T-helper 2 cell (primary cell): ENCODE results near the gene KIAA1671.

Source experiments
- DNase-seq, 5 experiments: peaks; one replicate each; pipeline versions ENCODE4 v3.0.0 to v3.0.0-alpha.2; 2012 to 2022

Gene KIAA1671

DNA sequence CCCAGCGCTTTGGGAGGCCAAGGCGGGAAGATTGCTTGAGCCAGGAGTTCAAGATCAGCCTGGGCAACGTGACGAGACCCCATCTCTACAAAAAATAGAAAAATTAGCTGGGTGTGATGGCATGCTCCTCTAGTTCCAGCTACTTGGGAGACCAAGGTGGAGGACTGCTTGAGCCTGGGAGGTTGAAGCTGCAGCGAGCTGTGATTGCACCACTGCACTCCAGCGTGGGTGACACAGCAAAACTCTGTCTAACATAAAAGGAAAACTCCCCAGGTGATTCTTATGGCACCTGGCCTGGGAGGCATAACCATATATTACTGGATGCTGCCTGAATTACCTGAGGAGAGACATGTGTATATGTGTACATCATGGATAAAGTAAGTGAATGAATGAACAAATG is 29.1 kb downstream of the KIAA1671 start:
- DNase-seq: no peak

DNA sequence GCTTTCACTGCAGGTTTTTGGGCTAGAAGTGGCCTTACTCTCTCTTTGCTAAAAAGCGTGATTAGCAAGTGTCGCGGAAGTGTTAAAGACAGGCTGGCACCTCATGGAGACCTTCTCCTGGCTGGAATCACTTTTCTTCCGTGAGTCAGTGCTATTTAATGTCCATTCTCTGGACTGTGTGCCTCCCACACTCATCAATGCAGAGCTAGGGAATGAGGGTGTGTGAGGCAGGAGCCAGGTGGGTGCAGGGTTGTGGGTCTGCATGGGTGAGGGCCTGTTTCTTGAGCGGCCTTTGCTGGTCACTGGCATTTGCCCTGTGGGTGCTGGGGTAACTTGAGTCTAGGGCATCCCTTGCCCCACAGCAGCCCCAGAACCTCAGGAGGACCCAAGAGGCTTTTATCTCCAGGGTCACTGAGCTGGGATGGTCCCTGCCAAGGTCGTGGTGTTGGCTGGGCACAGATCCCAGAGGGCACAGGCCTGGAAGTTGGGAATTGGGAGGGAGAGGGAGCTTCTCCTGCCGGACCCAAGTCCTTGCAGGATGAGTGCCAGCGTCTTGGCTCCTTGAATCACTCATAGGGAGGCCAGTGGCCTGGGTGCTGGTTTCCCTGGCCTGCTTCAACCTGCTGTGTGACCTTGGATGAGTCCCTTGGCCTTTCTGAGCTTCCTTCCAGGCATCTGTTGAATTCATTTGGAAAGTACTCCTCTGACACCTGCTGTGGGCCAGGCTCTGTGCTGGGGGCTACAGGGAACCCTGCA is 30.0 kb downstream of the KIAA1671 start:
- no peak for DNase-seq

DNA sequence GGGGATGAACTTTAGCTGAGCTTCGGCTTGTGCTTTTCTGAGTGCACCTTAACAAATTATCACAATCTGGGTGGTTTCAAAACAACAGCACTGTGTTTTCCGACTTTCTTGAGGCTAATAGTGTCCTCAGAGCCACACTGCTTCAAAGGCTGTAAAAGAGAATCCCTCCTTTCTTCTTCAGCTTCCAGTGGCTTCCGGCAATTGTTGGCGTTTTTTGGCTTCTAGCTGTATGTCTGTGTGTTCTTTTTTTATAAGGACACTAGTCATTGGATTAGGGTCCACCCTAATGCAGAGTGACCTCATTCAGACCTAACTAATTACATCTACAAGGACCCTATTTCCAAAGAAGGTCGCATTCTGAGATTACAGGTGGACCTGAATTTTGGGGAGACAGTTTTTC is 30.6 kb downstream of the KIAA1671 start:
- DNase-seq: no peak

DNA sequence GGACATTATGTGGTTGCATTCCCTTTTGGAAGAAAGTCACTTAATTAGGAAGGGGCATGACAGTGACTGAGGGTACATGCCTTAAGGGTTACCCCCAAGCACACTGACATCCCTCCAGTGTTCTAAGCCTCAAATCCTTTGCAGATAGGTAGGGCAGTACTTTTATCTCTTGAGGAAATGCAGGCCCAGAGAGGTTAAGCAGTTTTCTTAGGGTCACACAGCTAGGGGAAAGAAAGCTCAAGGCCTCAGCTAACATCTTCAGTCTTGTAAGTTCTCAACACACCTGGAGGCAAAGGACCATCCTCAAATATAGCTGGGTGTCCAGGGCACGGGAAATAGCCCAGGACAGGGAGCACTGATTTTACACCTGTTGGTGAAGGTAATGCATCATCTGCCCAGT is 31.6 kb downstream of the KIAA1671 start:
- no peak for DNase-seq

DNA sequence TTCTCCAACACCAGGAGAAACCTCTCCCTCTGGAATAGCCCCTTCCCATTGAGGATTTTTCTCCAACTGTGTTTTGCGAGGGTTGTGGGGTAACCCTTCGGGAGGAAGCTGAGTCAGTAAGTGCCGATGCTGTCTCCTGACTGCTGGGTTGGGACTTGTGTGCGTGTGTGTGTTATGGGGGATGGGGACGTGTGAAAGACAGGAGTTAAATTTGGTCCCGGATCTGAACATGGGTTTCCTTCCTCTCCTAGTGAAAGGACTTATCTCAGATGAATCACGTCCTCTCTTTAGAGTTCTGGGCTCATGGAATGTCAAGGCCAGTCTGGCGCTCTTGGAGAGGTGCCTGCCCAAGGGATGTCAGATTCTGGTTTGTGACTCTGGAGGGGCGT is 33.3 kb downstream of the KIAA1671 start:
- DNase-seq: no peak

DNA sequence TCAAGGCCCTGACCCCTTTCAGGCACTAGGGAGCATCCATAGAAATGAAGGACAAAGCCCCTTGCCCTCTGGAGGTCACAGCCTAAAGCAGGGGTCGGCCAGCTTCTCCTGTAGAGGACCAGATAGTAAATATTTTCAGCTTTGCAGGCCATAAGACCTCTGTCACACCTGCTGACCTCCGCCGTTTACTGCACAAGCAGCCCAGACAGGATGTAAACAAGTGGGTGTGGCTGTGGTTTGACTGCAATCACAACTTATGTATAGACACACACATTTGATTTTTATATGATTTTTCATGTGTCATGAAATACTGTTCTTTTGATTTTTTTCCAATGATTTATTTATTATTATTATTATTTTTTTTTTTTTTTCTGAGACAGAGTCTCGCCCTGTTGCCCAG is 34.3 kb downstream of the KIAA1671 start:
- DNase-seq: peak in 1 of 5 experiments; percentile 82

DNA sequence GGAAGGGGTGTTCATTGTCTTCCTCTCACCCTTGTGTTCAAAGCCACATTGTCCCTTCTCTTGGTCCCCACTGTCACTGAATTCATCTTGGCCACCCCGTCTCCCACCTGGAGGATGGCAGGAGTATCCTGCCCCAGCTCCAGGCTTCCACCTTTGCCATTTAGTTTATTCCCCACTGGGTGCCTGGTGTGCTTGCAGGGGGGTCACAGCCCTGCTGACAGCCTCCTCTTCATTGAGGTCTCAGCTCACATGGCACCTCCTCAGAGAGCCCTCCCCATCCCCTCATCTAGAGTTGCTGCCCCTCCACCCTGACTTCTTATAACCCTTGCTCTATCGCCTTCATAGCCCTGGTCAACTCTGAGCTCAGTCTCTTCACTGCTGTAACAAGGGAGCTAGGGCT is 36.6 kb downstream of the KIAA1671 start:
- no peak for DNase-seq

DNA sequence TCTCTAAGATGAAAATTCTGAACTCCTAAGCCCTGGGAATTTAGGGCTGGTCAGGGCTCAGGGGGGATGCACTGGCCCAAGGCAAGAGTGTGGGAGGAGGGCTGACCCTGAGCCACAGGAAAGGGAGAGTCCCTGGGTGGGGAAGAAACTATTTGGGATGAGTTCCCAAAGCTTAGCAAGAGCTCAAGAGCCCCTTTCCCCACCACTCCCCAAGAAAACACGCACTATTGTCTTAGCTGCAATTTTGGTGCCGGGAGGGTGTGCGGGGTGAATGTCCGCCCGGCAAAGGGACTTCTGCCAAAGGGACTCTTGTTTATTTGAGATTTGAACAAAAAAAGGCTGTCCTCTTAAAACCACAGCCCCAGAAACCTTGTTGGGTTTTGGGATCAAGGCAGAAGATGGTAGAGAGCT is 37.0 kb downstream of the KIAA1671 start:
- DNase-seq: no peak

DNA sequence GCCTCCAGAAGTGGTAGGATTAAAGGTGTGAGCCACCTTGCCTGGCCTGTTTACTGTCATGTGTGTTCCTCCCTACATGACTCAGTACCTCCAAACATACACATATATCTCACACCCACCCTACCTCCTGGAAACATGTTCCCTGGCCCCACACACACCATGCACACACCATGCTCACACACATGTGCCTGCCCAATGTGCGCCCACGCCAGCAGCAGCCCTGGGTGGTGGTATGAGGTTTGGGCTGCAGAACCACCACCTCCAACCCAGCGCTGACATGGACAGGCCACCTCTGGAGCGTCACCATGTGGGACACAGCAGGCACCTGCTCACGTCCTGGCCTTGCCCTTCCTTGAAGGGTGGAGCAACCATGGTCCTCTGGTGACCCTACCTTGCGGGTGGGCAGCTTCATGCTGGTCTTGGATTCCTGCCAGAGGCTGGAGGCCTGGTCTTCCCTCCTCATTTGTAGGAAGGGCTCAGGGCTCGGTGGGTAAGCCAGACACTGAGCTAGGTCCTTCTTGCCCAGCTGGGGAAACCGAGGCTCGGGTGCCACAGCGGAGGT is 37.9 kb downstream of the KIAA1671 start:
- DNase-seq: no peak

DNA sequence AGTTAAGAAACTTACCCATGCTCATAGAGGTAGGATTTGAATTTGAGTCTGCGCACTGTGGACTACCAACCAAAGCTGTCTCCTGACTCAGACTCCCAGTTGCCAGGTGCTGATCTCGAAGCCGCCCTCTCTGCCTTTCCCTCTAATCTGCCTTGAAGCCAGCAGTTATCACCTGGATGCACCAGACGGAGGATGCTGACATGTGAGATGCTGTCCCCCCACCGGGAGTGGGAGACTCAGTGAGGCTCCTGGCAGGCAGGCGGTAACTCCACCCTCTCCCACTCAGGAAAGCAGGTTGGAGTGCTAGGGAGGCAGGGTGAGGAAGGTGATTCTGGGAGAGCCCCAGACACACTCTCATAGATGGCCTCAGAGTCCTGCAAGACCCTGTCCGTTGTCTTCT is 40.4 kb downstream of the KIAA1671 start:
- DNase-seq: no peak

DNA sequence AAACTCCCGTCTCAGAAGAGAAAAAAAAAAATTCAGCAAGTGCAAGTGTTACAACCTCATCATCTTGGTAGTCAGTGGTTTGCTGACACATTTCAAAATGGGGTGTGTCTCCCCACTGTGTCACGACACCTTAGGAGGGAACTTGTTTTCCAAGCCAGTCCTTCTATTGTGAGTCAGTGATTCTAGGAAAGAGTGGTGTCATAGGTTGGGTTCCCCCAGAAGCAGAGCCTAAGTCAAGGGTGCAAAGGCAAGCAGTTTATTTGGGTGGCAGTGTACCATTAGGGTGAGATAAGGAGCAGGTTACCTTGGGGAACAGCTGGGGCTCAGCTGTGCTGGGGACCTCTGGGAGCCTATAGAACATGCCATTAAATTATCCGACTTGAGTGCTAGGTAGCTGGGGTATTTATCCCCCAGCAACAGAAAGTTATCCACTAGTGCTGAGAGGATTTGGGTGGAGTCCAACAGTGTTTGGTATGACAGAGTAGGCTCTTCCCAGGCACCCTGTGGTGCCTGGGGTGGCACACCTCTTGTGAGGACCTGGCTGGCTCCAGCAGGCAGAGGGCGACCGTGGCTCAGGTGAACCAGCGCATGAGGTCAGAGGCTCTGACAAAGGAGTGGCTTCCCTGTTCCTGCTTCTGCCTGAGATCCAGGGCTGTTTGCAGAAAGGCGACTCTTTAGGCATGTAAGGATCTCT is 41.7 kb downstream of the KIAA1671 start:
- peak in 1 of 5 experiments; percentile 93 for DNase-seq

DNA sequence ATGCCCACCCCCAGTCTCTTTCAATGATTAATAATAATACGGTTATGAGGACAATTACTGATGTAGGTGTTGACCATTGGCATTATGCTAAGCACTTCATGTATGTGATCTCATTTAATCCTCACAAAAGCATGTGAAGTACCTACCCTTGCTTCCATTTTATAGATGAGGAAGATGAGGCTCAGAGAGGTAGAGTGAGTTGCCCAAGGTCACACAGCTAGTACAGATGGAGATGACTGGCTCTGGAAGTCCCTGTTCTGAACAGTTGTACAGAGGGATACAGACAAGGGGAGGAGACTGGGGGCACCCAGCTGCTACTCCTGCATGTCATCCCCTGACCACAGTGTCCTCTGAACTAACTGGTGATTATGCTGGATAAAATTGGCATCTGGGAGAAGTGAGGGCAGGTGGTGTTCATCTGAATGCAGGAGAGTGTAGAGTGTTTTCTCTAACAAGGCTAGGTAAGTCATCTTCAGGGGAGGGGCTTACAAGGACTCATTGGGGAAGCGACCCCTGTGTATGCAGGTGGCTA is 43.2 kb downstream of the KIAA1671 start:
- DNase-seq: no peak

DNA sequence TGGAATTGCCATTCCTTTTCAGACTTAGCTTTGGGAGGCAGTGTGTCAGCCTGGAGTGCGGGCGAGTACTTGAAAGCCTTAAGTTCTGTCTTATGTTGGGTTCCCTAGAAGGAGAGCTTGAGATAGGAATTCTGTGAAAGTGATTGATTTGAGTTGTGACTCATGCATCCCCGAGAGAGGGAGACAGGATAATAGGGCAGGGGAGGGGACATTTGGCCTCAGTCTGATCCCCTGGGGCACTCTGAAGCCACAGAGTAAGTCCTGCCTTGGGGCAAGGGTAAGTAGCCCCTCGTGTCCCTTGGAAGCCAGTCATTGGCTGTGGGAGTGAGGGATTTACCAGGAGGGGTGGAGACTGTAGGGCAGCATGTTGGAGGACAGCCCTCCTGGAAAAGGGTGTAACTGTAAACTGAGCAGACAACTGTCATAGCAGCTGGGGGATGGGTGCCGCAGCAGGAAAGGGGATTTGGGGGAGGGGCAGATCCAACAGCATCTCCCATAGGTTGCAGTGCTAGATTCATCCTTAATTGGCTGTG is 44.0 kb downstream of the KIAA1671 start:
- DNase-seq: no peak

DNA sequence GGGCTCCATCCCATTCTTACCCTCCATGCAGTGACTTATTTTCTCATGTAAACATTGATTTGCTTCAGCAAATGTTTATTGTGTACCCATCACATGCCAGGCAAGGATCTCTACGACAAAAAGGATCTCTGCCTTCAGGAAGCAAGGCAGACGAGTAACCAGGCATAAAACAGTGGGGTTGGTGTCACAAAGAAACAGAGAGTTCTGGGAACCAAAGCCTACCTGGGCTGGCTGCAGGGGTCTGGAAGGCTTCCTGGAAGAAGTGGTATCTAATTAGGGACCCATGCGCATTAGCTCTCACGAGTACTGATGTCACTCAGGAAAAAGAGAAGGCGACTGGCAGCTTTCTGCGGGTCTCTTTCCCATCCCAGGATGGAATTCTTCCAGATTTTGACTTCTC is 44.5 kb downstream of the KIAA1671 start:
- no peak for DNase-seq

DNA sequence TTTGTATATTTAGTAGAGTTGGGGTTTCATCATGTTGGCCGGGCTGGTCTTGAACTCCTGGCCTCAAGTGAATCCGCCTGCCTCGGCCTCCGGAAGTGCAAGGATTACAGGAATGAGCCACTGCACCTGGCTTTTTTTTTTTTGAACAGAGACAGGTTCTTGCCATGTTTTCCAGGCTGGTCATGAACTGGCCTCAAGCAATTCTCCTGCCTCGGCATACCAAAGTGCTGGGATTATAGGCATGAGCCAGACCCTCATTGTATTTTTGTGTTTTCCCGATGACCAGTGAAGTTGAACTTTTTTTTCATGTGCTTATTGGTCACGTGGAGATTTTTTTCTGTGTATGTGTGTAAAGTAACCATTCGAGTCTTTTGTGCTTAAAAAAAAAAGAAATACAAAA is 48.2 kb downstream of the KIAA1671 start:
- DNase-seq: no peak

DNA sequence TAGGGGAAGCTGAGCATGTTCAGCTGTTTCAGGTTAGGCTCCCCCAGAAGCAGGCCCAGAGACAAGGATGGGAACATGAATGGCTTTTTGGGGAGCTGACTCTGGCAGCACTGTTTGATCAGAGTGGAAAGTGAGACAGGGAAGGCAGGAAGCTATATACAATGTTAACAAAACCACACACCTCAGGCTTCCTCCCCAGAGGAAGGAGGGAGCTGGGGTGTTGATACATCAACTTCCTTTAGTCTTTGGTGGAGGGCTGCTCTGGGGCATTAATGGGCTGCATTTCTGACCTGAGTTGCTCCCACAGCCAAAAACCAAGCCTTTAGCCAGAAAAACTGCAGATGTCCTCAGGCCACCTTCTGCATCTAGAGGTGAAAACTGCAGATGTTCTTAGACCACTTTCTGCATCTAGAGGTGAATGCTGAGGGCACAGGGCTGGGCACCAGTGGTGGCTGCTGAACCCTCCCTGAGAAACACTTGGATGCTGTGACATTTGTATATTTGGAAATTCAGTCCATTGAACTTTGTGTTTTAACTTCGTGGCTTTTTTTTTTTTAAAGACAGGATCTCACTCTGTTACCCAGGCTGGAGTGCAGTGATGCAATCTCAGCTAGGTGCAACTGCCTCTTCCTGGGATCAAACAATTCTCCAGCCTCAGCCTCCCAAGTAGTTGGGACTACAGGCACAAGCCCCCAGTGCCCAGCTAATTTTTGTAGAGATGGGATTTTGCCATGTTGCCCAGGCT is 49.9 kb downstream of the KIAA1671 start:
- DNase-seq: peak in 1 of 5 experiments; percentile 62

DNA sequence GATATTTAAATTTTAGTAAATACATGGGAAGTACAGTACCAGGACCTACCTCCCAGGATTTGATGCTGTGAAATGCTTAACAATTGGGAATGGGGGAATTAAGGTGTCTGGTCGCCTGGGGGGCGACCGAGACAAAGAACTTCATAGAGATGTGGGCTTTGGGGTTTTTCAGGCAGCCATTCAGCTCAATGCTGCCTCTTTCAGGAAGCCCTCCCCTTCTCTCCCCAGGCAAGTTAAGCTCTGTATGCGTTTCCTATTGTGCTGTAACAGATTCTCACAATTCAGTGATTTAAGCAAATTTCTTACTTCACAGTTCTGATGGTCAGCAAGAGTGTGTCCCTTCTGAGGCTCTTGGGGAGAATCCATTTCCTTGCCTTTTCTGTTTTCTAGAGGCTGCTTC is 53.8 kb downstream of the KIAA1671 start:
- DNase-seq: no peak

DNA sequence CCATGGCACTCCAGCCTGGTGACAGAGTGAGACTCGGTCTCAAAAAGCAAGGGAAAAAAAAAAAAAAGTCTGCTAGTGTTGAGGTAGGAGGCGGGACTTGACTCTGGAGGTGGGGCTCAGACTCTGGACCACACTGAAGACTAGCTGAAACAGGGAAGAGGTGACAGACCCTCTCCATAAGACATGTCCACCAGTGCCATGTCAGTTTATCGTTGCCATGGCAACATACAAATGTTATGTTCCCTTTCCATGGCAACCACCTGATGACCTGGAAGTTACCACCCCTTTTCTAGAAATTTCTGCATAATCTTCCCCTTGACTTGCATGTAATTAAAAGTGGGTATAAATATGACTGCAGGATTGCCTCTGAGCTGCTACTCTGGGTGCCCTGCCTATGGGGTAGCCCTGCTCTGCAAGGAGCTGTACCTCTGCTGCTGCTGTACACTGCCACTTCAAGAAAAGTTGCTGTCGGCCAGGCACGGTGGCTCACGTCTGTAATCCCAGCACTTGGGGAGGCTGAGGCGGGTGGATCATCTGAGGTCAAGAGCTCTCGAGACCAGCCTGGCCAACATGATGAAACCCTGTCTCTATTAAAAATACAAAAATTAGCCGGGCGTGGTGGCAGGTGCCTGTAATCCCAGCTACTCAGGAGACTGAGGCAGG is 55.1 kb downstream of the KIAA1671 start:
- peak in 1 of 5 experiments; percentile 16 for DNase-seq

DNA sequence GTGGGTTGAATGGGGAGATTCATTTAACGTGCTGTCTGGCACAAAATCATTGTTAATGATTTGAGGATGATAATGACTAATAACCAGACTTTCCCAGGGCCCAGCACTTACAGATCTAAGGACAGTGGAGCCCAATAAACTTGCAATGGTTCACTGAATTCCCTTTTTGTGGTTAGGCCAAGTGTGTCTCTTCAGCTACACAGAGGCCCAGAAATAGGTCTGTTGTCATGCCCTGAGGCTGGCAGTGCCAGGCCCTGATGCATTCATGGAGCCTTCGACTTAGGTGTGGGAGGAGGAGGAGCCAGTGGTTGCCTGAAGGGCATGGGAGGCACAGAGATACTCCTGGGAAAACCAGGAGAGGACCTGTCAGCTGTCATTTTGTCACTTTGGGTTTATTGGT is 56.1 kb downstream of the KIAA1671 start:
- no peak for DNase-seq

DNA sequence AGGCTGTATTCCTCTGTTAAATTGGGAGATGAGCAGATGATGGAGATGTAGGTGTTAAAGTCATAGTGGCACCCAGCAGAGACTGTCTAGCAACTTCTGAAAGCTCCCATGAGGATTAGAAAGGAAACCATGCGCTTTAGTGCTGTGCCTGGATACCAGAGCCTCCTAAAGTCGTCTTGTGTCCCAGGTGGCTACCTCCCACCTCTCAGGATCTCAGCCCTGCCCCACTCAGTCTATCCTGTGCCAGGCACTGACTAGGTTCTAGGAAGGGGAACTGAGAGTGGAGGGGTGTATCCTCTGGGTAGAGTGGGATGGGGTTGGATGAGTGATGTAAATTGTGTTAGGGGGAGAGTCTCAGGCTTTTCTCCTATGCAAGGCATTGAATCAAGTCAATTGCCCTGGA is 60.2 kb downstream of the KIAA1671 start:
- DNase-seq: no peak

DNA sequence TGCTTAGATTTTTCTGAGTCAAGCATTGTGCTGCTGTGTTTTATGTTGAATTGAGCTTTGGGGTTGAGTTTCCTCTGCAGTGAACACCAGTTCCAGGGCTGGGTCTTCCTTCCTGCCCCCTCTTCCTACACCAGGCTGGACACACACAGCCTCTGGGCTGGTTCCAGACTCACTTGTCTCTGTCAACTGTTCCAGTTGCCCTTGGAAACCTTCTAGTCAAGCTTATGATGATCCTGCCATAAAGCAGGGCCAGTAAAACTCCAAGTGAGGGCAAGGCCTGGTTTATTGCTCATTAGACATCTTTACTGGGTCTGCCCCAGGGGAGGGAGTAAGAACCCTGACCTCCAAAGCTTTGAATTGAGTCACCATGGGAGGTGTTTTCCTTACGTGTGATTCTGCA is 61.1 kb downstream of the KIAA1671 start:
- DNase-seq: no peak
